ENCODE results near the gene PLAC8.
"Not testable (repeated sequence)": the region's sequence is repeated elsewhere in the genome, so short reads cannot be mapped to it uniquely, and the experiment has no call there.

PLAC8 gene

GRCh38 chr4:83074086-83074704, 40.3 kb downstream of the PLAC8 start:
- H3K27ac ChIP-seq, result peak overlapping the region; percentile 34; the same call in 1 of the 2 replicates
- TF ChIP-seq CTCF (conservative IDR thresholded peaks at IDR 0.05; ENCODE audit: low read depth), result peak; percentile 74
- ChIA-PET POLR2A (ENCODE audit: low non-redundant PET) (no interaction called here), CTCF (interaction anchor here (0.6 to 3.5 kb wide), 10 partner anchors 22 to 358 kb away, joined by 3 to 20 read pairs (median 6); no protein-coding TSS in a partner anchor)
- DNase-seq (ENCODE audit: low spot score), result peak; percentile 45

GRCh38 chr4:83071116-83071515, 43.4 kb downstream of the PLAC8 start:
- POLR2A ChIA-PET (ENCODE audit: low non-redundant PET), result no interaction called here

GRCh38 chr4:83067058-83067639, 47.4 kb downstream of the PLAC8 start:
- ChIA-PET CTCF (interaction anchor here (1.2 kb wide), 1 partner anchor 606 kb away, joined by 3 read pairs; no protein-coding TSS in a partner anchor), POLR2A (ENCODE audit: low non-redundant PET) (no interaction called here)
- H3K27ac ChIP-seq, result peak overlapping the region; percentile 57
- TF ChIP-seq CTCF (conservative IDR thresholded peaks at IDR 0.05; ENCODE audit: low read depth), result no peak
- DNase-seq (ENCODE audit: low spot score), result no peak

More at GRCh38 chr4:83071116-83071515, 43.4 kb downstream of the PLAC8 start:
- no peak overlapping the region for H3K27ac ChIP-seq
- DNase-seq (ENCODE audit: low spot score), result no peak
- no peak for TF ChIP-seq CTCF (conservative IDR thresholded peaks at IDR 0.05; ENCODE audit: low read depth)
- CTCF ChIA-PET, result interaction anchor here (0.5 to 0.9 kb wide), 2 partner anchors 228 to 249 kb away, joined by 3 read pairs; no protein-coding TSS in a partner anchor

- no peak for TF ChIP-seq CTCF (conservative IDR thresholded peaks at IDR 0.05; ENCODE audit: low read depth)
- no peak for DNase-seq (ENCODE audit: low spot score)
- CTCF ChIA-PET, result interaction anchor here (0.5 kb wide), 1 partner anchor 94 kb away, joined by 7 read pairs; no protein-coding TSS in a partner anchor
- no peak overlapping the region for H3K27ac ChIP-seq
- POLR2A ChIA-PET (ENCODE audit: low non-redundant PET), result no interaction called here
These were observed 49.3 kb downstream of the PLAC8 start for GRCh38 chr4:83065266-83065665.

- H3K27ac ChIP-seq, result no peak overlapping the region
- ChIA-PET POLR2A (ENCODE audit: low non-redundant PET) (interaction anchor here (0.7 kb wide), 1 partner anchor 96 kb away, joined by 3 read pairs; no protein-coding TSS in a partner anchor), CTCF (no interaction called here)
- no peak for TF ChIP-seq CTCF (conservative IDR thresholded peaks at IDR 0.05; ENCODE audit: low read depth)
- DNase-seq (ENCODE audit: low spot score), result no peak
These were observed 51.8 kb downstream of the PLAC8 start for GRCh38 chr4:83062739-83063138.

GRCh38 chr4:83054928-83055327, 59.6 kb downstream of the PLAC8 start:
- no peak overlapping the region for H3K27ac ChIP-seq
- peak; percentile 26 for DNase-seq (ENCODE audit: low spot score)
- ChIA-PET CTCF (interaction anchor here (0.6 to 1.5 kb wide), 5 partner anchors 9 to 227 kb away, joined by 3 to 10 read pairs (median 5); no protein-coding TSS in a partner anchor), POLR2A (ENCODE audit: low non-redundant PET) (no interaction called here)
- peak; percentile 58 for TF ChIP-seq CTCF (conservative IDR thresholded peaks at IDR 0.05; ENCODE audit: low read depth)

GRCh38 chr4:83048781-83049180, 65.7 kb downstream of the PLAC8 start:
- DNase-seq (ENCODE audit: low spot score); POLR2A ChIA-PET (ENCODE audit: low non-redundant PET); CTCF ChIA-PET; H3K27ac ChIP-seq: not testable (repeated sequence)
